Measurements from ENCODE around the gene MVB12B. TPM values are rescaled to one million over a fixed set of nuclear protein-coding genes. Genes with fewer than 3 reads are reported as not detected.

The MVB12B gene
- total and polyA plus RNA-seq, 2 of the 13 experiments (the other 11 are each of a cell fraction or from before 2014, with no cell fraction given) = 12.1 to 30.1 TPM

DNA sequence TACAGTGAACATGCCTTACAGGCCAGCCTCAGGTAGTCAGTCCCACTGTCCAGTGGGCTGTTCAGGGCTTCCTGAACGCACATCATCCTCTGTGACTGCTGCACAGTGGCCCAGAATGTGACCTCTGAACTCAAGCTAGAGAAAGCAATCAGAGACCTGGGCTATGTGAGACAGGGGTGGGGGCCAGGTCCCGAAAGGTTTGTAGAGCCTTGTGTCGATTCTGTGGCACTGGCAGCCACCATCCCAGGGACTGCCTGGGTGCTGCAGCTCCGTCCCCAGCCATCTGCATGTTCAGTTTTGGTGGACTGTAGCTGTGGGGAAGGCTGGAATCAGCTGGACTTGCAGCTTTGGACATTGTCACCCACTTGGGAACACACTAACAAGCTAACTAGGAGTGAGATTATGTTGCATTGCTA lies 47.7 kb downstream of the MVB12B start (continued):
- TF ChIP-seq, protein P1, sequence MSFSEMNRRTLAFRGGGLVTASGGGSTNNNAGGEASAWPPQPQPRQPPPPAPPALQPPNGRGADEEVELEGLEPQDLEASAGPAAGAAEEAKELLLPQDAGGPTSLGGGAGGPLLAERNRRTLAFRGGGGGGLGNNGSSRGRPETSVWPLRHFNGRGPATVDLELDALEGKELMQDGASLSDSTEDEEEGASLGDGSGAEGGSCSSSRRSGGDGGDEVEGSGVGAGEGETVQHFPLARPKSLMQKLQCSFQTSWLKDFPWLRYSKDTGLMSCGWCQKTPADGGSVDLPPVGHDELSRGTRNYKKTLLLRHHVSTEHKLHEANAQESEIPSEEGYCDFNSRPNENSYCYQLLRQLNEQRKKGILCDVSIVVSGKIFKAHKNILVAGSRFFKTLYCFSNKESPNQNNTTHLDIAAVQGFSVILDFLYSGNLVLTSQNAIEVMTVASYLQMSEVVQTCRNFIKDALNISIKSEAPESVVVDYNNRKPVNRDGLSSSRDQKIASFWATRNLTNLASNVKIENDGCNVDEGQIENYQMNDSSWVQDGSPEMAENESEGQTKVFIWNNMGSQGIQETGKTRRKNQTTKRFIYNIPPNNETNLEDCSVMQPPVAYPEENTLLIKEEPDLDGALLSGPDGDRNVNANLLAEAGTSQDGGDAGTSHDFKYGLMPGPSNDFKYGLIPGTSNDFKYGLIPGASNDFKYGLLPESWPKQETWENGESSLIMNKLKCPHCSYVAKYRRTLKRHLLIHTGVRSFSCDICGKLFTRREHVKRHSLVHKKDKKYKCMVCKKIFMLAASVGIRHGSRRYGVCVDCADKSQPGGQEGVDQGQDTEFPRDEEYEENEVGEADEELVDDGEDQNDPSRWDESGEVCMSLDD (CRISPR knock-in tag; IDR thresholded peaks at IDR 0.05; ENCODE audit: borderline replicate concordance) = no peak
- TF ChIP-seq TEAD3 (CRISPR knock-in tag; optimal IDR thresholded peaks at IDR 0.05; ENCODE audit: borderline replicate concordance) = peak; percentile 69
- TF ChIP-seq NFIB (CRISPR knock-in tag; IDR thresholded peaks at IDR 0.05; ENCODE audit: borderline replicate concordance) = no peak
- no peak for TF ChIP-seq HDAC6 (IDR thresholded peaks at IDR 0.05; ENCODE audit: low read depth, low read length)
- TF ChIP-seq SIX4 (CRISPR knock-in tag; IDR thresholded peaks at IDR 0.05) = 0 out of 2 replicates have a peak, but pooled peaks have one; percentile 44
- no peak for TF ChIP-seq ZNF430 (CRISPR knock-in tag; IDR thresholded peaks at IDR 0.05)
- TF ChIP-seq, protein P2, sequence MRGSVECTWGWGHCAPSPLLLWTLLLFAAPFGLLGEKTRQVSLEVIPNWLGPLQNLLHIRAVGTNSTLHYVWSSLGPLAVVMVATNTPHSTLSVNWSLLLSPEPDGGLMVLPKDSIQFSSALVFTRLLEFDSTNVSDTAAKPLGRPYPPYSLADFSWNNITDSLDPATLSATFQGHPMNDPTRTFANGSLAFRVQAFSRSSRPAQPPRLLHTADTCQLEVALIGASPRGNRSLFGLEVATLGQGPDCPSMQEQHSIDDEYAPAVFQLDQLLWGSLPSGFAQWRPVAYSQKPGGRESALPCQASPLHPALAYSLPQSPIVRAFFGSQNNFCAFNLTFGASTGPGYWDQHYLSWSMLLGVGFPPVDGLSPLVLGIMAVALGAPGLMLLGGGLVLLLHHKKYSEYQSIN (CRISPR knock-in tag; IDR thresholded peaks at IDR 0.05; ENCODE audit: borderline replicate concordance) = no peak
- 0 out of 2 replicates have a peak, but pooled peaks have one; percentile 33 for TF ChIP-seq ZNF768 (CRISPR knock-in tag; IDR thresholded peaks at IDR 0.05)
- peak; percentile 40; the same call in 1 of the 2 replicates for TF ChIP-seq ZMYM3 (CRISPR knock-in tag; IDR thresholded peaks at IDR 0.05)
- TF ChIP-seq, protein P3, sequence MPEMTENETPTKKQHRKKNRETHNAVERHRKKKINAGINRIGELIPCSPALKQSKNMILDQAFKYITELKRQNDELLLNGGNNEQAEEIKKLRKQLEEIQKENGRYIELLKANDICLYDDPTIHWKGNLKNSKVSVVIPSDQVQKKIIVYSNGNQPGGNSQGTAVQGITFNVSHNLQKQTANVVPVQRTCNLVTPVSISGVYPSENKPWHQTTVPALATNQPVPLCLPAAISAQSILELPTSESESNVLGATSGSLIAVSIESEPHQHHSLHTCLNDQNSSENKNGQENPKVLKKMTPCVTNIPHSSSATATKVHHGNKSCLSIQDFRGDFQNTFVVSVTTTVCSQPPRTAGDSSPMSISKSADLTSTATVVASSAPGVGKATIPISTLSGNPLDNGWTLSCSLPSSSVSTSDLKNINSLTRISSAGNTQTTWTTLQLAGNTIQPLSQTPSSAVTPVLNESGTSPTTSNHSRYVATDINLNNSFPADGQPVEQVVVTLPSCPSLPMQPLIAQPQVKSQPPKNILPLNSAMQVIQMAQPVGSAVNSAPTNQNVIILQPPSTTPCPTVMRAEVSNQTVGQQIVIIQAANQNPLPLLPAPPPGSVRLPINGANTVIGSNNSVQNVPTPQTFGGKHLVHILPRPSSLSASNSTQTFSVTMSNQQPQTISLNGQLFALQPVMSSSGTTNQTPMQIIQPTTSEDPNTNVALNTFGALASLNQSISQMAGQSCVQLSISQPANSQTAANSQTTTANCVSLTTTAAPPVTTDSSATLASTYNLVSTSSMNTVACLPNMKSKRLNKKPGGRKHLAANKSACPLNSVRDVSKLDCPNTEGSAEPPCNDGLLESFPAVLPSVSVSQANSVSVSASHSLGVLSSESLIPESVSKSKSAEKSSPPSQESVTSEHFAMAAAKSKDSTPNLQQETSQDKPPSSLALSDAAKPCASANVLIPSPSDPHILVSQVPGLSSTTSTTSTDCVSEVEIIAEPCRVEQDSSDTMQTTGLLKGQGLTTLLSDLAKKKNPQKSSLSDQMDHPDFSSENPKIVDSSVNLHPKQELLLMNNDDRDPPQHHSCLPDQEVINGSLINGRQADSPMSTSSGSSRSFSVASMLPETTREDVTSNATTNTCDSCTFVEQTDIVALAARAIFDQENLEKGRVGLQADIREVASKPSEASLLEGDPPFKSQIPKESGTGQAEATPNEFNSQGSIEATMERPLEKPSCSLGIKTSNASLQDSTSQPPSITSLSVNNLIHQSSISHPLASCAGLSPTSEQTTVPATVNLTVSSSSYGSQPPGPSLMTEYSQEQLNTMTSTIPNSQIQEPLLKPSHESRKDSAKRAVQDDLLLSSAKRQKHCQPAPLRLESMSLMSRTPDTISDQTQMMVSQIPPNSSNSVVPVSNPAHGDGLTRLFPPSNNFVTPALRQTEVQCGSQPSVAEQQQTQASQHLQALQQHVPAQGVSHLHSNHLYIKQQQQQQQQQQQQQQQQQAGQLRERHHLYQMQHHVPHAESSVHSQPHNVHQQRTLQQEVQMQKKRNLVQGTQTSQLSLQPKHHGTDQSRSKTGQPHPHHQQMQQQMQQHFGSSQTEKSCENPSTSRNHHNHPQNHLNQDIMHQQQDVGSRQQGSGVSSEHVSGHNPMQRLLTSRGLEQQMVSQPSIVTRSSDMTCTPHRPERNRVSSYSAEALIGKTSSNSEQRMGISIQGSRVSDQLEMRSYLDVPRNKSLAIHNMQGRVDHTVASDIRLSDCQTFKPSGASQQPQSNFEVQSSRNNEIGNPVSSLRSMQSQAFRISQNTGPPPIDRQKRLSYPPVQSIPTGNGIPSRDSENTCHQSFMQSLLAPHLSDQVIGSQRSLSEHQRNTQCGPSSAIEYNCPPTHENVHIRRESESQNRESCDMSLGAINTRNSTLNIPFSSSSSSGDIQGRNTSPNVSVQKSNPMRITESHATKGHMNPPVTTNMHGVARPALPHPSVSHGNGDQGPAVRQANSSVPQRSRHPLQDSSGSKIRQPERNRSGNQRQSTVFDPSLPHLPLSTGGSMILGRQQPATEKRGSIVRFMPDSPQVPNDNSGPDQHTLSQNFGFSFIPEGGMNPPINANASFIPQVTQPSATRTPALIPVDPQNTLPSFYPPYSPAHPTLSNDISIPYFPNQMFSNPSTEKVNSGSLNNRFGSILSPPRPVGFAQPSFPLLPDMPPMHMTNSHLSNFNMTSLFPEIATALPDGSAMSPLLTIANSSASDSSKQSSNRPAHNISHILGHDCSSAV (CRISPR knock-in tag; IDR thresholded peaks at IDR 0.05; ENCODE audit: borderline replicate concordance) = no peak
- TF ChIP-seq, protein P4, sequence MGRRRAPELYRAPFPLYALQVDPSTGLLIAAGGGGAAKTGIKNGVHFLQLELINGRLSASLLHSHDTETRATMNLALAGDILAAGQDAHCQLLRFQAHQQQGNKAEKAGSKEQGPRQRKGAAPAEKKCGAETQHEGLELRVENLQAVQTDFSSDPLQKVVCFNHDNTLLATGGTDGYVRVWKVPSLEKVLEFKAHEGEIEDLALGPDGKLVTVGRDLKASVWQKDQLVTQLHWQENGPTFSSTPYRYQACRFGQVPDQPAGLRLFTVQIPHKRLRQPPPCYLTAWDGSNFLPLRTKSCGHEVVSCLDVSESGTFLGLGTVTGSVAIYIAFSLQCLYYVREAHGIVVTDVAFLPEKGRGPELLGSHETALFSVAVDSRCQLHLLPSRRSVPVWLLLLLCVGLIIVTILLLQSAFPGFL (CRISPR knock-in tag; IDR thresholded peaks at IDR 0.05) = no peak
- no peak for TF ChIP-seq MEF2D (CRISPR knock-in tag; IDR thresholded peaks at IDR 0.05)
- TF ChIP-seq XRCC5 (optimal IDR thresholded peaks at IDR 0.05; ENCODE audit: low read length) = peak; percentile 66
- peak; percentile 75 for TF ChIP-seq GATAD2A (CRISPR knock-in tag; IDR thresholded peaks at IDR 0.05)
- no peak for TF ChIP-seq ELF4 (CRISPR knock-in tag; IDR thresholded peaks at IDR 0.05; ENCODE audit: borderline replicate concordance)
- no peak for TF ChIP-seq MED8 (CRISPR knock-in tag; IDR thresholded peaks at IDR 0.05; ENCODE audit: insufficient replicate concordance)
- TF ChIP-seq BORCS8-MEF2B (CRISPR knock-in tag; IDR thresholded peaks at IDR 0.05) = 0 out of 2 replicates have a peak, but pooled peaks have one; percentile 30
- no peak for TF ChIP-seq MYC (CRISPR knock-in tag; IDR thresholded peaks at IDR 0.05; ENCODE audit: borderline replicate concordance)
